ENCODE measurements around the gene KLRF2. TPM values are rescaled to one million over a fixed set of nuclear protein-coding genes. Genes with fewer than 3 reads are reported as not detected.

The KLRF2 gene
- total RNA-seq, 4 donors from 2014 or later: not detected

- DNase-seq: no peak
- no peaks in the 10 kb centered on the region for H3K4me1 ChIP-seq
- H3K4me3 ChIP-seq (replicated peaks in 1 of 3): no peak overlapping the region
- no peaks in the 10 kb centered on the region for H3K9me3 ChIP-seq
- TF ChIP-seq, protein P1, sequence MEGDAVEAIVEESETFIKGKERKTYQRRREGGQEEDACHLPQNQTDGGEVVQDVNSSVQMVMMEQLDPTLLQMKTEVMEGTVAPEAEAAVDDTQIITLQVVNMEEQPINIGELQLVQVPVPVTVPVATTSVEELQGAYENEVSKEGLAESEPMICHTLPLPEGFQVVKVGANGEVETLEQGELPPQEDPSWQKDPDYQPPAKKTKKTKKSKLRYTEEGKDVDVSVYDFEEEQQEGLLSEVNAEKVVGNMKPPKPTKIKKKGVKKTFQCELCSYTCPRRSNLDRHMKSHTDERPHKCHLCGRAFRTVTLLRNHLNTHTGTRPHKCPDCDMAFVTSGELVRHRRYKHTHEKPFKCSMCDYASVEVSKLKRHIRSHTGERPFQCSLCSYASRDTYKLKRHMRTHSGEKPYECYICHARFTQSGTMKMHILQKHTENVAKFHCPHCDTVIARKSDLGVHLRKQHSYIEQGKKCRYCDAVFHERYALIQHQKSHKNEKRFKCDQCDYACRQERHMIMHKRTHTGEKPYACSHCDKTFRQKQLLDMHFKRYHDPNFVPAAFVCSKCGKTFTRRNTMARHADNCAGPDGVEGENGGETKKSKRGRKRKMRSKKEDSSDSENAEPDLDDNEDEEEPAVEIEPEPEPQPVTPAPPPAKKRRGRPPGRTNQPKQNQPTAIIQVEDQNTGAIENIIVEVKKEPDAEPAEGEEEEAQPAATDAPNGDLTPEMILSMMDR (IDR thresholded peaks at IDR 0.05): no peak
- TF ChIP-seq POLR2A (IDR thresholded peaks at IDR 0.05): no peak
- H3K27ac ChIP-seq: no peak overlapping the region
- no peaks in the 10 kb centered on the region for H3K27me3 ChIP-seq
- H3K36me3 ChIP-seq: no peaks in the 10 kb centered on the region
- WGBS, 2 donors: 91 to 93% methylated on average over 3 of the region's 3 CpGs
- intact Hi-C loops (cut with DNase I): loop anchor here (5.0 kb wide), 1 partner anchor 176 kb away; no protein-coding TSS in a partner anchor
These were observed 47.3 kb downstream of the KLRF2 start for GRCh38 chr12:9928607-9929006.

DNA sequence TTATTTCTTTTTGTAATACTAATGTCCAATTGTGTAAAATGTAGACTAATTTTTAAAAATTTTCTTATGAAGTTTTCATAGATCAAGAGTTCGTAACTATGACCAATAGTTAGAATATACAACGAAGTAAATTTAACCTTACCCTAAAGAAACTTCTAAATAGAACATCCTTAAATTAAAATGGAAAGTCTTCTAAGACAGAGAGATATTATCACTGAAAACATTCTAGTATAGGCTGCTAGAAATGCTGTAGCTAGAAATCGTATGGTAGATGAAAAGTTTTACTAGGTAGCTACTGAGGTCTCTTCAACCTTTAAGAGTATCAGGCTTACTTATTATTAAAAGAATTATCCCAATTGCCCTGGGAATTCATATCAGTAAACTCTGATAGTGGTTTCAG lies 50.0 kb downstream of the KLRF2 start:
- Histone ChIP-seq H3K4me1 (no peaks in the 10 kb centered on the region), H3K4me3 (replicated peaks in 1 of 3) (no peak overlapping the region), H3K27ac (no peak overlapping the region), H3K27me3 (no peaks in the 10 kb centered on the region), H3K36me3 (no peaks in the 10 kb centered on the region), H3K9me3 (no peaks in the 10 kb centered on the region)
- DNase-seq: no peak
- 68 to 71% methylated on average over 3 of the region's 3 CpGs for WGBS, 2 donors
- TF ChIP-seq POLR2A (IDR thresholded peaks at IDR 0.05): no peak
- TF ChIP-seq, protein P1 (IDR thresholded peaks at IDR 0.05): no peak
- intact Hi-C loops (cut with DNase I): no loop called here

- no peaks in the 10 kb centered on the region for H3K27me3 ChIP-seq
- no peak within 1 kb of the TSS for H3K4me3 ChIP-seq (replicated peaks in 1 of 3)
- TF ChIP-seq POLR2A (IDR thresholded peaks at IDR 0.05): no peak
- TF ChIP-seq, protein P1 (IDR thresholded peaks at IDR 0.05): no peak
- H3K27ac ChIP-seq: no peak within 1 kb of the TSS
- DNase-seq: no peak
- intact Hi-C loops (cut with DNase I): no loop called here
- WGBS, 2 donors: 87 to 88% methylated on average over 6 of the region's 6 CpGs
- H3K9me3 ChIP-seq: no peaks in the 10 kb centered on the region
- H3K4me1 ChIP-seq: no peaks in the 10 kb centered on the region
- H3K36me3 ChIP-seq: no peaks in the 10 kb centered on the region
These were observed 51.0 kb downstream of the KLRF2 start, which contains the start of gene CLEC2A for GRCh38 chr12:9932270-9932669. Gene CLEC2A (minus strand): TSS chr12:9932370. CDS start chr12:9932329, 41 bp downstream.

GRCh38 chr12:9933958-9934357 lies 52.7 kb downstream of the KLRF2 start:
- intact Hi-C loops (cut with DNase I): no loop called here
- no peaks in the 10 kb centered on the region for H3K9me3 ChIP-seq
- no peak overlapping the region for H3K27ac ChIP-seq
- no peaks in the 10 kb centered on the region for H3K4me1 ChIP-seq
- TF ChIP-seq POLR2A (IDR thresholded peaks at IDR 0.05): no peak
- TF ChIP-seq, protein P1 (IDR thresholded peaks at IDR 0.05): no peak
- H3K4me3 ChIP-seq (replicated peaks in 1 of 3): no peak overlapping the region
- H3K36me3 ChIP-seq: no peaks in the 10 kb centered on the region
- DNase-seq: no peak
- H3K27me3 ChIP-seq: no peaks in the 10 kb centered on the region
- WGBS, 2 donors: 92 to 97% methylated on average over 2 of the region's 2 CpGs

DNA sequence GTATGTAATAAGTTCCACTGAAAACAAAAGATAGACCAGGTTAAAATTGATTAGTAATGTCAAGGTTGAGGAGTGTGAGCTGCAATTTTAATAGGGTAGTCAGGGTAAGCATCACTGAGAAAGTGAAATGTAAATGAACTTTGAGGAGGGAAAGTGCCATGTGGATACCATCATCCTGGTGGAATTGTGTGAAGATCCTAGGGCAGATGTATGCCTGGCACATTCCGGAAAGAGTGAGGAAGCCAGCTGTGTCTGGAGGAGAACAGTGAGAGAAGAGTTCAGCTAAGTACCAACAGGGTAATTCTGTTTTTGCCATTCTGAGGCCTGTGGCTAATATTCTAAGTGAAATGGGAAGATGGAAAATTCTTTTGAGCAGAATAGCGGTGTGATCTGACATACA lies 53.7 kb downstream of the KLRF2 start:
- no peaks in the 10 kb centered on the region for H3K27me3 ChIP-seq
- H3K9me3 ChIP-seq: no peaks in the 10 kb centered on the region
- intact Hi-C loops (cut with DNase I): no loop called here
- no peak for TF ChIP-seq POLR2A (IDR thresholded peaks at IDR 0.05)
- TF ChIP-seq, protein P1 (IDR thresholded peaks at IDR 0.05): no peak
- H3K36me3 ChIP-seq: no peaks in the 10 kb centered on the region
- H3K4me1 ChIP-seq: no peaks in the 10 kb centered on the region
- 87 to 93% methylated on average over 2 of the region's 2 CpGs for WGBS, 2 donors
- no peak for DNase-seq
- no peak overlapping the region for H3K4me3 ChIP-seq (replicated peaks in 1 of 3)
- no peak overlapping the region for H3K27ac ChIP-seq

Data from thyroid gland (tissue), 4 donors.